Adrenal gland (tissue), 5 donors: Measurements from ENCODE around the gene MRPL41.

Experiments
- CTCF ChIP-seq, 6 experiments: fragments of 450-650 bp in 4 of 6; fragments of 200-600 bp in 2 of 6; sonication (generic) in 1 of 6; IDR thresholded peaks; 1 replicate in 5 of 6; 2 replicates in 1 of 6; pipeline versions ENCODE4 v1.5.1 to v1.8.0; 2016 to 2021; ENCODE audit warnings: antibody characterized with exemption in 6 of 6, mild to moderate bottlenecking in 2 of 6, moderate library complexity in 1 of 6
- POLR2A ChIP-seq, 2 donors: fragments of 450-650 bp; IDR thresholded peaks; one replicate each; pipeline ENCODE4 v1.6.1; 2017; ENCODE audit warnings: antibody characterized with exemption in 2 of 2, mild to moderate bottlenecking in 2 of 2, moderate library complexity in 1 of 2
- donor health status: DM: no; HTN: no; CAD: no.

GRCh38 chr9:137588311-137588710 lies 36.6 kb downstream of the MRPL41 start:
- no peak for TF ChIP-seq POLR2A (IDR thresholded peaks at IDR 0.05)
- TF ChIP-seq CTCF (IDR thresholded peaks at IDR 0.05) = no peak
